Liver (tissue), 3 donors: ENCODE measurements around the gene FANCE.

Experiments used
- ATF3 ChIP-seq: IDR thresholded peaks from 2 replicates; pipeline ENCODE4 v1.6.1; 2016; ENCODE audit warnings: antibody characterized with exemption
- GABPA ChIP-seq, 2 donors: IDR thresholded peaks in 1 of 2; conservative IDR thresholded peaks in 1 of 2; 2 replicates each; pipeline ENCODE4 v1.6.1; 2016; ENCODE audit warnings: antibody characterized with exemption in 2 of 2, mild to moderate bottlenecking in 1 of 2, moderate library complexity in 1 of 2
- MAX ChIP-seq: IDR thresholded peaks from 2 replicates; pipeline ENCODE4 v1.6.1; 2016; ENCODE audit warnings: antibody characterized with exemption
- RAD21 ChIP-seq, 2 donors: IDR thresholded peaks; 2 replicates each; pipeline ENCODE4 v1.6.1; 2016; ENCODE audit warnings: antibody characterized with exemption in 2 of 2, mild to moderate bottlenecking in 2 of 2
- SP1 ChIP-seq: IDR thresholded peaks from 2 replicates; pipeline ENCODE4 v1.6.1; 2018; ENCODE audit warnings: antibody characterized with exemption, mild to moderate bottlenecking
- TF ChIP-seq, protein P1 (sequence below): fragments of 150-350 bp; IDR thresholded peaks from 2 replicates; pipeline ENCODE4 v1.5.1; 2017; ENCODE audit warnings: improper control_type of control experiment, low read depth, low read length; ENCODE audit not compliant: missing input control
- donor health status: healthy.
- donor health status: healthy.

DNA sequence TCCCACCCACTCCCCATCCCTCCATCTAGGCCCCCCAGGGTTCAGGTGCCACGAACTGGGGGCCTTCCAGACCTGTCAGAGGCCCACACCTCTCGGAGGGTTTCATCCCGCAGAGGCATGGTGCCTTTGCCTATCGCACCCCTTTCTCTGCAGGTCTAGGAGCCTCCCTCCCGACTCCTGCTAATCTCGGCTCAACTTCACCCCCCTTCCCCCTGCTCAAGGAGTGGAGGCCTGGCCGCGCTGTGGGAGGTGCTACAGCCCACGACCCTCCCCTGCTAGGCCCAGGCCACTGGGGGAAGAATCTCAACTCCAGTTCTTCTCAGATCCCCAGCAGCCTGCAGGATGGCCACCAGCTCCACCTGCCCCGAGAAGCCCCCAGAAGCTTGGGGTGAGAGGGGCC lies 60.6 kb downstream of the FANCE start, which contains the start of gene TULP1:
- TF ChIP-seq GABPA (IDR thresholded peaks at IDR 0.05 in 1 of 2, conservative IDR thresholded peaks at IDR 0.05 in 1 of 2) (no peak), RAD21 (IDR thresholded peaks at IDR 0.05) (no peak), SP1 (no peak), ATF3 (no peak), MAX (no peak)
- TF ChIP-seq, protein P1, sequence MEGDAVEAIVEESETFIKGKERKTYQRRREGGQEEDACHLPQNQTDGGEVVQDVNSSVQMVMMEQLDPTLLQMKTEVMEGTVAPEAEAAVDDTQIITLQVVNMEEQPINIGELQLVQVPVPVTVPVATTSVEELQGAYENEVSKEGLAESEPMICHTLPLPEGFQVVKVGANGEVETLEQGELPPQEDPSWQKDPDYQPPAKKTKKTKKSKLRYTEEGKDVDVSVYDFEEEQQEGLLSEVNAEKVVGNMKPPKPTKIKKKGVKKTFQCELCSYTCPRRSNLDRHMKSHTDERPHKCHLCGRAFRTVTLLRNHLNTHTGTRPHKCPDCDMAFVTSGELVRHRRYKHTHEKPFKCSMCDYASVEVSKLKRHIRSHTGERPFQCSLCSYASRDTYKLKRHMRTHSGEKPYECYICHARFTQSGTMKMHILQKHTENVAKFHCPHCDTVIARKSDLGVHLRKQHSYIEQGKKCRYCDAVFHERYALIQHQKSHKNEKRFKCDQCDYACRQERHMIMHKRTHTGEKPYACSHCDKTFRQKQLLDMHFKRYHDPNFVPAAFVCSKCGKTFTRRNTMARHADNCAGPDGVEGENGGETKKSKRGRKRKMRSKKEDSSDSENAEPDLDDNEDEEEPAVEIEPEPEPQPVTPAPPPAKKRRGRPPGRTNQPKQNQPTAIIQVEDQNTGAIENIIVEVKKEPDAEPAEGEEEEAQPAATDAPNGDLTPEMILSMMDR = no peak
